WTC11 (cell line): ENCODE measurements around the gene DRD2.

Source experiments
- ATF2 ChIP-seq: sonication (generic); formaldehyde crosslinking; IDR thresholded peaks from 2 replicates; pipeline ENCODE4 v1.8.1; 2022; ENCODE audit warnings: low read depth, missing genetic modification reagents, borderline replicate concordance
- ATF6 ChIP-seq: sonication (generic); formaldehyde crosslinking; IDR thresholded peaks from 2 replicates; pipeline ENCODE4 v1.8.1; 2023; ENCODE audit warnings: mild to moderate bottlenecking, missing genetic modification reagents
- CTCF ChIP-seq: fragments of 200-600 bp; IDR thresholded peaks from 2 replicates; pipeline ENCODE4 v1.8.0; 2022; ENCODE audit warnings: antibody characterized with exemption
- ESRRA ChIP-seq: sonication (generic); formaldehyde crosslinking; IDR thresholded peaks from 2 replicates; pipeline ENCODE4 v1.8.1; 2022; ENCODE audit warnings: mild to moderate bottlenecking, missing genetic modification reagents, borderline replicate concordance
- GABPB1 ChIP-seq: sonication (generic); formaldehyde crosslinking; IDR thresholded peaks from 2 replicates; pipeline ENCODE4 v1.8.1; 2023; ENCODE audit warnings: mild to moderate bottlenecking, missing genetic modification reagents
- IRF1 ChIP-seq: sonication (generic); formaldehyde crosslinking; IDR thresholded peaks from 2 replicates; pipeline ENCODE4 v1.8.0; 2023; ENCODE audit warnings: missing genetic modification reagents
- JUN ChIP-seq: sonication (generic); formaldehyde crosslinking; IDR thresholded peaks from 2 replicates; pipeline ENCODE4 v1.8.0; 2023; ENCODE audit warnings: mild to moderate bottlenecking, missing genetic modification reagents
- MAX ChIP-seq: sonication (generic); formaldehyde crosslinking; IDR thresholded peaks from 2 replicates; pipeline ENCODE4 v1.8.0; 2022; ENCODE audit warnings: mild to moderate bottlenecking, missing genetic modification reagents
- PRDM15 ChIP-seq: sonication (generic); formaldehyde crosslinking; IDR thresholded peaks from 2 replicates; pipeline ENCODE4 v1.8.0; 2022; ENCODE audit warnings: missing genetic modification reagents
- SP1 ChIP-seq: sonication (generic); formaldehyde crosslinking; conservative IDR thresholded peaks from 2 replicates; pipeline ENCODE4 v1.8.1; 2022; ENCODE audit warnings: missing genetic modification reagents
- STAT6 ChIP-seq: sonication (generic); formaldehyde crosslinking; conservative IDR thresholded peaks from 2 replicates; pipeline ENCODE4 v1.8.1; 2023; ENCODE audit warnings: mild to moderate bottlenecking, low read depth, missing genetic modification reagents, moderate library complexity
- ZNF263 ChIP-seq: sonication (generic); formaldehyde crosslinking; IDR thresholded peaks from 2 replicates; pipeline ENCODE4 v1.8.1; 2022; ENCODE audit warnings: low read depth, mild to moderate bottlenecking, moderate library complexity, missing genetic modification reagents

GRCh38 chr11:113494021-113494420, 18.8 kb upstream of the DRD2 start:
- TF ChIP-seq JUN (CRISPR knock-in tag) = no peak
- TF ChIP-seq IRF1 = no peak
- TF ChIP-seq STAT6 = no peak
- no peak for TF ChIP-seq ESRRA (CRISPR knock-in tag)
- no peak for TF ChIP-seq ATF6 (CRISPR knock-in tag)
- no peak for TF ChIP-seq CTCF
- TF ChIP-seq SP1 (CRISPR knock-in tag) = no peak
- TF ChIP-seq PRDM15 (CRISPR knock-in tag) = no peak
- no peak for TF ChIP-seq ATF2
- no peak for TF ChIP-seq ZNF263 (CRISPR knock-in tag)
- no peak for TF ChIP-seq MAX (CRISPR knock-in tag)
- TF ChIP-seq GABPB1 = no peak
